ENCODE data around the gene NEMP2. TPM values are rescaled to one million over a fixed set of nuclear protein-coding genes. Genes with fewer than 3 reads are reported as not detected.

NEMP2 gene
- total and polyA plus RNA-seq, 2 of the 8 experiments (the other 6 are each of a cell fraction or from before 2014, with no cell fraction given) = 3.1 to 5.3 TPM

GRCh38 chr2:190572246-190572645, 37.7 kb upstream of the NEMP2 start (continued):
- TF ChIP-seq CHD7 (IDR thresholded peaks at IDR 0.05; ENCODE audit: insufficient replicate concordance, low read length) = no peak
- TF ChIP-seq SIRT6 (IDR thresholded peaks at IDR 0.05; ENCODE audit: low read length) = no peak

Data from H1 (cell line).